ENCODE data around the gene CTNNBL1.

GRCh38 chr20:37870294-37870693 lies 176.5 kb downstream of the CTNNBL1 start:
- TF ChIP-seq CTCF (IDR thresholded peaks at IDR 0.05; ENCODE audit: low read depth, low read length) (no peak), MAX (IDR thresholded peaks at IDR 0.05; ENCODE audit: low read depth, low read length) (no peak)

Data from NB4 (cell line).